Measurements from ENCODE around the gene KRTAP4-4. TPM values are rescaled to one million over a fixed set of nuclear protein-coding genes. Genes with fewer than 3 reads are reported as not detected.
"Not testable (repeated sequence)": the region's sequence is repeated elsewhere in the genome, so short reads cannot be mapped to it uniquely, and the experiment has no call there.

The KRTAP4-4 gene
- total and polyA plus RNA-seq, 7 donors: not detected

DNA sequence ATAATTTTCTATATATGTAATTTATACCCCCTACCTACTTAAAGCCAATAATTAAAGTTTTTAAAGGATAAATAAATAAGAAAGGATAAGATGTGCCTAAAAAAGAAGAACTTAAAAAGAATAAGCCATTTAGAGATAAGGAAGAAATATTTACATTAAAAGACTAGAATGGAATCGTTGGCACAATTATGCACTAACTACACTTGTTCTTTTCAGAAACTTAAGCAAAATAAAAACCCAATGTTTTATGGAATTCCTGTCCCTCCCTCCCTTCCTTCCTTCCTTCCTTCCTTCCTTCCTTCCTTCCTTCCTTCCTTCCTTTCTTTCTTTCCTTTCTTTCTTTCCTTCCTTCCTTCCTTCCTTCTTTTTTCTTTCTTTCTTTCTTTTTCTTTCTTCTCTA, 15.7 kb downstream of the KRTAP4-4 start:
- DNase-seq: no peak
- Histone ChIP-seq H3K9me3 (peaks cover 0 to 15% (median 4%) of the 10 kb centered on the region in 4 donors), H3K27ac (no peak overlapping the region), H3K27me3 (no peaks in the 10 kb centered on the region), H3K36me3 (no peaks in the 10 kb centered on the region), H3K4me1 (no peaks in the 10 kb centered on the region), H3K4me3 (no peak overlapping the region)
- intact Hi-C loops (cut with DNase I): no loop called here
- TF ChIP-seq POLR2AphosphoS5 (IDR thresholded peaks at IDR 0.05) (no peak), POLR2A (IDR thresholded peaks at IDR 0.05) (no peak), EP300 (IDR thresholded peaks at IDR 0.05) (no peak), CTCF (IDR thresholded peaks at IDR 0.05) (no peak)
- WGBS, 2 donors: 90 to 94% methylated on average over 1 of the region's 1 CpG

- Histone ChIP-seq H3K27me3 (no peaks in the 10 kb centered on the region), H3K4me3 (no peak overlapping the region), H3K27ac (no peak overlapping the region), H3K9me3 (peaks cover 0 to 16% (median 4%) of the 10 kb centered on the region in 4 donors), H3K4me1 (no peaks in the 10 kb centered on the region), H3K36me3 (no peaks in the 10 kb centered on the region)
- no peak for DNase-seq
- intact Hi-C loops (cut with DNase I): no loop called here
- TF ChIP-seq CTCF (IDR thresholded peaks at IDR 0.05) (no peak), POLR2AphosphoS5 (IDR thresholded peaks at IDR 0.05) (no peak), EP300 (IDR thresholded peaks at IDR 0.05) (no peak), POLR2A (IDR thresholded peaks at IDR 0.05) (no peak)
These were observed 19.2 kb downstream of the KRTAP4-4 start for GRCh38 chr17:41141361-41141760.

DNA sequence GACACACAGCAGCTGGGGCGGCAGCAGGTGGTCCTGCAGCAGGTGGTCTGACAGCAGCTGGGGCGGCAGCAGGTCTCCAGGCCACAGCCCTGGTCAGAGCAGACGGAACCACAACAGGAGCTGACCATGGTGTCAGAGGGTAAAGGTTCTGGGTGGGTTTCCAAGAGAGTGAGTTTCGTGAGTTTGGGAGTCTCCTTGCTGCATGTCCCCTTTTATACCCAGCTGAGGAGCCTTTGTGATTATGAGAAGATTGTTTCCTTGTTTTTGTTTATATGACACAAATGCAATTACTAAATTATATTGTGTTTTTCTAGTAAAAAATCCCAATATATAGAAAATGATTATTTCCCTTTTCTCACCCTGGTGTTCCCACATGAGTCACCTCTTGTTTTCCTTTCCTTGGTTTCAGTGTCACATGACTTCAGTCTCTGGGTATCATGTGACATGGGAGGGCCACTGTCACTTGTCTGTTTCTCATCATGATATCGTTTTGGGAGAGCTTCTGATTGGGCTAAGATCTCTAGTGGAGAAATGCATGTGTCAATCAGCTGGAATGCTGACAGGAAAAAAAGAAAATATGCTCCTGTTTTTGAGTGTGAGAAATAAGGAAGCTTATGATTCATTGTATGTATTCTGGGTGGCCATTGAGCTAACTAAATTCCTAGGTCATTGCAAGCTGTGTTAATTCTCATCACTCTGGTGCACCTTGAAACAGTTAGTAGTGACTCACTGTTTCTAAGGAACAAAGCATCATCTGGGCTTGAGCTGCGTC, 20.0 kb downstream of the KRTAP4-4 start, which contains the start of gene KRTAP4-6:
Gene KRTAP4-6 (minus strand): TSS at position 185 of the 772 bp plus-strand sequence. CDS start 57 bp downstream, at position 128.
- no peak for DNase-seq
- Histone ChIP-seq H3K36me3 (no peaks in the 10 kb centered on the region), H3K27me3 (no peaks in the 10 kb centered on the region), H3K9me3 (peaks cover 0 to 16% (median 4%) of the 10 kb centered on the region in 4 donors), H3K4me1 (no peaks in the 10 kb centered on the region), H3K27ac (no peak within 1 kb of the TSS), H3K4me3 (no peak within 1 kb of the TSS)
- TF ChIP-seq POLR2A (IDR thresholded peaks at IDR 0.05) (no peak), EP300 (IDR thresholded peaks at IDR 0.05) (no peak), POLR2AphosphoS5 (IDR thresholded peaks at IDR 0.05) (no peak), CTCF (IDR thresholded peaks at IDR 0.05) (no peak)
- intact Hi-C loops (cut with DNase I): no loop called here
- 83 to 89% methylated on average over 6 of the region's 6 CpGs for WGBS, 2 donors

GRCh38 chr17:41139865-41140264, 20.7 kb downstream of the KRTAP4-4 start:
- H3K27ac ChIP-seq; H3K4me3 ChIP-seq; intact Hi-C loops (cut with DNase I); H3K4me1 ChIP-seq; H3K36me3 ChIP-seq; H3K27me3 ChIP-seq; DNase-seq: not testable (repeated sequence)
- H3K9me3 ChIP-seq: peaks cover 0 to 16% (median 4%) of the 10 kb centered on the region in 4 donors
- whole genome bisulfite sequencing, 2 donors: 89 to 91% methylated on average over 12 of the region's 12 CpGs

DNA sequence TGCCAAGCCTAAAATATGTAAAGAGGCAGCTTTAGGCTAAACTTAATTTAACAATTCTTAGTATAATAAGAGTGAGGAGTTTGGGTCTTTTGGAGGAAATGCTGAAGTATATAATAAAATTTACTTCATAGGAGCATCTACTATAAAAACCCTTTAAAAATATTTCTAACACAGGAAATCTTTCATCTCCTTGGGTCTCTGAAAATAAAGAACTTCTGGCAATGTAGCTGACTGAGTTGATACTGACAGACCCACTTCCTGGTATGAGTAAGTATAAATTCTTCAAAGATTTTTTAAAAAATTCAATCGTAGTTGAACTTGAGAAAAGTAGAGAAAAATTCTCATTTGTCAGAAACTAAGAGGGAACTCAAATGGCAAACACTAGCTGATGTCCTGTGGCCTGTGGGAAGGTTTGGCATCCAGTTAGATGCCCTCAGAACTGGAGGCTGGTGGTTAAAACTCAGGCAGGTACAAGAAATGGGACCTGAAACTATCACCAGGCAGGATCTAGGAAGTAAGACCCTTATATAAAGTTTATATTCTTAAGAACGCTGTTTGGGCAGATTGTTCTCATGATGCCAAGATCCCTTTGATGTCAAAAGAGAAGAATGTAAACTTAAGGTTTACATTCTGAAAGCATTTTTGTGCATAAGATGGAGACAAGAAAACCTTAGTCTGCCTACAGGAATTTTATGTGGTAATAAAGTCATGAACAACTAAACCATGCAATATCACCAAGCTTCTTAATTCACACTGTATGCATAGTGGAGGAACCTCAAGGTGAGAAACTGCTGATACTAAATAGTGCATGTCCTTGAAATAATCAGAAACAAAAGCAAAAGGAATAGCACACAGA, 26.4 kb downstream of the KRTAP4-4 start:
- H3K4me1 ChIP-seq: no peaks in the 10 kb centered on the region
- H3K4me3 ChIP-seq: no peak overlapping the region
- WGBS, 2 donors: 57 to 76% methylated on average over 2 of the region's 2 CpGs
- TF ChIP-seq POLR2A (IDR thresholded peaks at IDR 0.05) (no peak), CTCF (IDR thresholded peaks at IDR 0.05) (no peak), EP300 (IDR thresholded peaks at IDR 0.05) (no peak), POLR2AphosphoS5 (IDR thresholded peaks at IDR 0.05) (no peak)
- no peak overlapping the region for H3K27ac ChIP-seq
- intact Hi-C loops (cut with DNase I): no loop called here
- DNase-seq: no peak
- no peaks in the 10 kb centered on the region for H3K27me3 ChIP-seq
- no peaks in the 10 kb centered on the region for H3K9me3 ChIP-seq
- H3K36me3 ChIP-seq: no peaks in the 10 kb centered on the region
